ENCODE measurements around the gene SIPA1L2. TPM values are rescaled to one million over a fixed set of nuclear protein-coding genes. Genes with fewer than 3 reads are reported as not detected.

The SIPA1L2 gene
- total RNA-seq, 6 experiments from 2014 or later: 3.7 to 22.8 (median 10.7) TPM

DNA sequence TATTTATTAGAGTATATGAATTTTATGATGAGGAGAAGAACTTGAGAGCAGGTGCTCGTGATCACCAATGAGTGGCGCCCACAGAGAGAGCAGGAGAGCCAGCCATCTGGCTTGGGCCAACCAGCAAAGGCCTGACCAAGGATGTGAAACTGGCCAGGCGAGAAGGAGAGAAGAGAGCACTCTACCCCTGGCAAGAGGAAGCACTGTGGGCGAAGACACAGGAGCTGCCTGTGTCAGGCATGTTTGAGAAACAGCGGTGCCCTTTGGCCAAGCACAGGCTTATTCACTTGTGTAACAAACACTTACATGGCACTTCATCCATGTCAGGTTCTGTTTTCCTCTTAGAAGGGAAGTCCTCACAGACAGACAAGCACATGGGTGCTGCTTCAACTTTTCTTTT lies 4.2 kb upstream of the SIPA1L2 start:
- Histone ChIP-seq H3K4me3 (no peak overlapping the region), H3K9me3 (no peaks in the 10 kb centered on the region), H3K36me3 (no peaks in the 10 kb centered on the region), H3K4me1 (peaks cover 0 to 24% (median 9%) of the 10 kb centered on the region in 4 donors), H3K27ac (no peak overlapping the region), H3K27me3 (no peaks in the 10 kb centered on the region)
- intact Hi-C loops (cut with DNase I): no loop called here
- ATAC-seq (peak in 3 of 4 donors; percentile 2 to 47 (median 4)), DNase-seq (peak; percentile 67 to 76 (median 69))
- TF ChIP-seq, protein P1, sequence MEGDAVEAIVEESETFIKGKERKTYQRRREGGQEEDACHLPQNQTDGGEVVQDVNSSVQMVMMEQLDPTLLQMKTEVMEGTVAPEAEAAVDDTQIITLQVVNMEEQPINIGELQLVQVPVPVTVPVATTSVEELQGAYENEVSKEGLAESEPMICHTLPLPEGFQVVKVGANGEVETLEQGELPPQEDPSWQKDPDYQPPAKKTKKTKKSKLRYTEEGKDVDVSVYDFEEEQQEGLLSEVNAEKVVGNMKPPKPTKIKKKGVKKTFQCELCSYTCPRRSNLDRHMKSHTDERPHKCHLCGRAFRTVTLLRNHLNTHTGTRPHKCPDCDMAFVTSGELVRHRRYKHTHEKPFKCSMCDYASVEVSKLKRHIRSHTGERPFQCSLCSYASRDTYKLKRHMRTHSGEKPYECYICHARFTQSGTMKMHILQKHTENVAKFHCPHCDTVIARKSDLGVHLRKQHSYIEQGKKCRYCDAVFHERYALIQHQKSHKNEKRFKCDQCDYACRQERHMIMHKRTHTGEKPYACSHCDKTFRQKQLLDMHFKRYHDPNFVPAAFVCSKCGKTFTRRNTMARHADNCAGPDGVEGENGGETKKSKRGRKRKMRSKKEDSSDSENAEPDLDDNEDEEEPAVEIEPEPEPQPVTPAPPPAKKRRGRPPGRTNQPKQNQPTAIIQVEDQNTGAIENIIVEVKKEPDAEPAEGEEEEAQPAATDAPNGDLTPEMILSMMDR (IDR thresholded peaks at IDR 0.05): no peak
- TF ChIP-seq POLR2A (IDR thresholded peaks at IDR 0.05): no peak
- 53% methylated on average over 5 of the region's 5 CpGs for WGBS (ENCODE audit: insufficient coverage, low coverage, low lambda C conversion rate, missing lambda C conversion rate)

DNA sequence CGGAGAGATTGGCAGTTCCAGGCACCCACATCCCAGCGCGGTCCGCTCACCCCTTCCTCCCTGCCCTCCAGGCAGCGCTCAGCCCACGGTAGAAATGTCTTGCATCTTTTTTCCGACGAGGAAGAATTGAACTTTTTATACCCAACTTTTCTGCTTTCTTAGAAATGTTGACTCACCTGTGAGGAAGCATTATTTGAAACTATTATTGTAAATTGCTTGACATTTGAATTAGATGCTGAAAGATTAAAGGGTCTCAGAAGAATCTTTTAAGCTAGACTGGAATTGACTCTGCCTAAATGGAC lies 912 bp upstream of the SIPA1L2 start:
- Histone ChIP-seq H3K27me3 (no peaks in the 10 kb centered on the region), H3K27ac (peak overlapping the region; percentile 77 to 85 (median 80)), H3K9me3 (no peaks in the 10 kb centered on the region), H3K36me3 (no peaks in the 10 kb centered on the region), H3K4me3 (peak overlapping the region; percentile 70 to 81 (median 79)), H3K4me1 (peaks cover 0 to 24% (median 9%) of the 10 kb centered on the region in 4 donors)
- WGBS (ENCODE audit: insufficient coverage, low coverage, low lambda C conversion rate, missing lambda C conversion rate): 1% methylated on average over 7 of the region's 8 CpGs
- intact Hi-C loops (cut with DNase I): no loop called here
- TF ChIP-seq POLR2A (IDR thresholded peaks at IDR 0.05): no peak
- TF ChIP-seq, protein P1 (IDR thresholded peaks at IDR 0.05): peak in 1 of 4 donors; percentile 4
- no peak for DNase-seq
- no peak for ATAC-seq

DNA sequence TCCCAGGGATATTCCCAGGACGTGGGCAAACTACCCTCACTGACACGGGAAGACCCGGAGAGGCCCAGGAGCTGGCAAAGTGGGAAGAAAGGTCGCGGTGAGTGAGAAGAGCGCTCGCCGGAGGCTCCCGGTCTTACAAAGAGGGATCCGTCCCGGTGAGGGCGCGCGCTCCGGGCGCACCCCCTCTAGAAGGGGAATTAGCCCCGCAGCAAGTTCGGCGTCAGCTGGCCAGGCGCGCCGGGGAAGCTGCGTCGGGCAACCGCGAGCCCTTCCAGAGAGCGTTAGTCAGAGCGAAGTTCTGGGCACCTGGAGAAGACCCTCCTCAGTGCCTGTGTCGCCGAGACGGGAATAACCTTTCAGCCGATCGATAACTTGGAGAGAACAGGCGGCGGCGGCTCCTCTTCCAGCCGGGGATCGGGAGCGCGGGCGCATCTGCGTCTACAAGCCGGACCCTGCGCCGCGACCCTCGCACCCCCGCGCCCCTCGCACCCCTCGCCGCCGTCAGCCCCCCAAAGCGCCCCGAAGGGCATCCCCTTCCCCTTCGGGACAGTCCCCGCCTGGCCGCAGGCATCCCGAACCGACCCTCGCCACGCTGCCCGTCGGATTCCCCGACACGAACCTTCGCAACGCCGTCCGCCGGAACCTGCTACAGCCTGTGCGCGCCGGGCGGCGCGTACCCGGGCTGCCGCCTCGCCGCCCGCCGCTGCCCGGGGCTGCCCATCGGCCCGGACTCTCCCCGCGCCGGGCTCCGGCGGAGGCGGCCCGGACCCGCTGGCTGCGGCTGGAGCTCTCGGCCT lies 485 bp downstream of the SIPA1L2 start:
- Histone ChIP-seq H3K27ac (peak overlapping the region in 1 of 3 donors; percentile 80), H3K9me3 (no peaks in the 10 kb centered on the region), H3K4me1 (peaks cover 0 to 22% (median 9%) of the 10 kb centered on the region in 4 donors), H3K4me3 (peak overlapping the region; percentile 70 to 81 (median 79)), H3K36me3 (no peaks in the 10 kb centered on the region), H3K27me3 (no peaks in the 10 kb centered on the region)
- no peak for TF ChIP-seq POLR2A (IDR thresholded peaks at IDR 0.05)
- TF ChIP-seq, protein P1 (IDR thresholded peaks at IDR 0.05): no peak
- WGBS (ENCODE audit: insufficient coverage, low coverage, low lambda C conversion rate, missing lambda C conversion rate): 0% methylated on average over 5 of the region's 96 CpGs
- intact Hi-C loops (cut with DNase I): no loop called here
- ATAC-seq (peak; percentile 2 to 19 (median 4)), DNase-seq (peak; percentile 54 to 76 (median 54))

DNA sequence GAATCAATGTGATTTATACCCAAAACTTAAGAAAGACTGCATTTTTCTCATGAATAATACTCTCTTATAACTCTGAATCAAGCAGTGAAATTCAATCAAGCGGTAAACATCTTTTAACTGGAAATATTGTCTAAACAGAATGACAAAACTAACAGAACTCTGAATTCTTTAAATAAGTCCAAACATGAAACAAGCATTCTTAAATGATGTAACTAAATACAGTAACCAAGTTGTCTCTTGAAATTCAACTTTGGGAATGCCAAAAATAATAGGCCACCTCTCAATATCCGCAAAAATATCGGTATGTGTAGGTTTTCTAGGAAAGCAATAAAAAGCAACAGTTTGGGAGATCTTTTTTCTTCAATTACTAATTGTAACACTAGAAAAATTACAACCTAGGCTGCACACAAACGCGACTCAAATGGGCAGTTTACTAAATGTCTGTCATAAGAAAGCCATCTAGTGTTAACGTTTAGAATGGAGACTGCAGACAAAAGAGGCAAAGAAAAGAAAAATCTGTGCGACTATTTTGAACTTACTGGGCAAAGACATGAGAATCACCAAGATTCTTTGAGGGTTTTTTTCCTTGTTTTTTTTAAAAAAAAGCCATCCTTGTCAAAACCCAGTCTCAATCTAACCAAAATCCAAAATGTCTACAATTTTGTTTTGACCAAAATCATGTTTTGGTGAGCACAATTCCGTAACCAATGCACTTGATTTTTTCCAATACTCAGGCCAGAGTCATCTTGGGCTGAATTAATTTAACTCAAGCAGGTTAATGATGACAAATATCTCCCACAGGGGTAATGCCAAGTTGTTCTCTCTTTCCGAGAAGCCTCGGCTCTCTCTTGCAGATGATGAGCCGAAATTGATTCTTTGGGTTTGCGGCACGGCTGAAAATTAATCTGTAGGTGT lies 1.3 kb downstream of the SIPA1L2 start:
- Histone ChIP-seq H3K27ac (peak overlapping the region in 1 of 3 donors; percentile 80), H3K27me3 (no peaks in the 10 kb centered on the region), H3K4me1 (peaks cover 0 to 18% (median 7%) of the 10 kb centered on the region in 4 donors), H3K9me3 (no peaks in the 10 kb centered on the region), H3K36me3 (no peaks in the 10 kb centered on the region), H3K4me3 (peak overlapping the region; percentile 70 to 81 (median 79))
- ATAC-seq: no peak
- no peak for TF ChIP-seq POLR2A (IDR thresholded peaks at IDR 0.05)
- TF ChIP-seq, protein P1 (IDR thresholded peaks at IDR 0.05): peak; percentile 23 to 38 (median 32)
- intact Hi-C loops (cut with DNase I): no loop called here
- DNase-seq: no peak
- WGBS (ENCODE audit: insufficient coverage, low coverage, low lambda C conversion rate, missing lambda C conversion rate): 19% methylated on average over 13 of the region's 13 CpGs
